SHP77 treated with DMSO at 0.1 percent for 48 hours (cell line): ENCODE results near the gene MOK.

Experiments used
- DNase-seq: peaks from one replicate; lab custom pipeline; 2025; lab: John Stamatoyannopoulos, UW

MOK gene

GRCh38 chr14:102203382-102203781, 101.6 kb downstream of the MOK start:
- no peak for DNase-seq

- DNase-seq: no peak
Measured at GRCh38 chr14:102202944-102203343, 102.0 kb downstream of the MOK start.

GRCh38 chr14:102201776-102202175, 103.2 kb downstream of the MOK start:
- no peak for DNase-seq

GRCh38 chr14:102201353-102201738, 103.6 kb downstream of the MOK start:
- no peak for DNase-seq

- no peak for DNase-seq
Measured at GRCh38 chr14:102200690-102201352, 104.1 kb downstream of the MOK start.

- DNase-seq: no peak
Measured at GRCh38 chr14:102197317-102197853, 107.6 kb downstream of the MOK start.

GRCh38 chr14:102196902-102197230, 108.1 kb downstream of the MOK start:
- DNase-seq: no peak

- no peak for DNase-seq
Measured at GRCh38 chr14:102196039-102196901, 108.7 kb downstream of the MOK start.

GRCh38 chr14:102195446-102195845, 109.5 kb downstream of the MOK start:
- no peak for DNase-seq

GRCh38 chr14:102194856-102195255, 110.1 kb downstream of the MOK start:
- DNase-seq: no peak

GRCh38 chr14:102192840-102193502, 112.0 kb downstream of the MOK start:
- DNase-seq: no peak

- no peak for DNase-seq
Measured at GRCh38 chr14:102189874-102190273, 115.1 kb downstream of the MOK start.

GRCh38 chr14:102188187-102188586, 116.8 kb downstream of the MOK start:
- DNase-seq: no peak

GRCh38 chr14:102187568-102188001, 117.4 kb downstream of the MOK start:
- no peak for DNase-seq

- DNase-seq: no peak
Measured at GRCh38 chr14:102187044-102187443, 117.9 kb downstream of the MOK start.

GRCh38 chr14:102185360-102185759, 119.6 kb downstream of the MOK start:
- peak; percentile 39 for DNase-seq

GRCh38 chr14:102184316-102185035, 120.5 kb downstream of the MOK start:
- DNase-seq: no peak

GRCh38 chr14:102183886-102184285, 121.1 kb downstream of the MOK start:
- no peak for DNase-seq

GRCh38 chr14:102182936-102183619, 121.9 kb downstream of the MOK start:
- no peak for DNase-seq

- no peak for DNase-seq
Measured at GRCh38 chr14:102182190-102182589, 122.8 kb downstream of the MOK start.

- no peak for DNase-seq
Measured at GRCh38 chr14:102181187-102181586, 123.8 kb downstream of the MOK start.
